ENCODE measurements around the gene RINL.
"Not testable (repeated sequence)": the region's sequence is repeated elsewhere in the genome, so short reads cannot be mapped to it uniquely, and the experiment has no call there.

Gene RINL

DNA sequence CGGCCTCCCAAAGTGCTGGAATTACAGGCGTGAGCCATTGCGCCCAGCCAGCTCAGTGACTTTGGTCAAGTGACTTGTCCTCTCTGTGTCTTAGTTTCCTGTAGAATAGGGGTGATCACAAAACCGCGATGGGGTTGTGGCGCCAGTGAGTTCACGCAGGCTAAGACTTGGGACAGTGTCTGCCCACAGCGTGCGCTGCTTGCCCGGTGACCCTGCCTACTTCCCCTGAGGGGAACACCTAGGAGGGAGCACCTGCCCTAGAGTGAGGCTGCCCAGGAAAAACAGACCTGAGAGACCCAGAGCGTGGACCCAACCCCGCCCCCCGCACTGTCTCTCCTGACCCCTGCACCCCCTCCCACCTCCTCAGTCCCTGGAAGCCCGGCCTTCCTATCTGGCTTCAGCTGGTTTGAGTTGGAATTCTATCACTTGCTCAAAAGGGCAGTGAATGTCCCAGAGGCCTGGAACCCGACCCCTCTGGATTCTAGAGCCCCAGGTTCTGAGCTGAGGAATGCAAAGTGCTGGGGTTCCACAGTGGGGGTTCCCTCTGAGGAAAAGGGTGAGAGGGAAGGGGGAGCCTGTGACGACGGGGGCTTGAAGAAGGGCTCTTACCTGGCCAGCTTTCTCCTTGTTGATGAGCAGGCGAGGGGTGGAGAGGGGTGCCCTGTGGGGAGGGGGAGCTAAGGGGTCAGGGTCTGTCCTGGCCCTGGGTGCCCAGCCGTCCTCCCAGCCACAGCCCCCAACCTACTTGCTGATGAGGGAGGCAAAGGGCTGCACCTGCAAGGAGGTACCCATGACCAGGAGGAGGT, 2.2 kb upstream of the RINL start:
- TF ChIP-seq POLR2A (IDR thresholded peaks at IDR 0.05; ENCODE audit: low read depth, low read length) (no peak), SPI1 (IDR thresholded peaks at IDR 0.05; ENCODE audit: low read depth, low read length) (no peak), PAX5 (IDR thresholded peaks at IDR 0.05; ENCODE audit: insufficient read depth, low read length, severe bottlenecking) (no peak), TAF1 (IDR thresholded peaks at IDR 0.05; ENCODE audit: low read depth, low read length) (no peak), POLR2AphosphoS5 (IDR thresholded peaks at IDR 0.05; ENCODE audit: low read depth, low read length) (no peak), POU2F2 (IDR thresholded peaks at IDR 0.05; ENCODE audit: low read depth, low read length) (no peak)
- no peak for FAIRE-seq
- DNase-seq (ENCODE audit: insufficient read length, low spot score): no peak

DNA sequence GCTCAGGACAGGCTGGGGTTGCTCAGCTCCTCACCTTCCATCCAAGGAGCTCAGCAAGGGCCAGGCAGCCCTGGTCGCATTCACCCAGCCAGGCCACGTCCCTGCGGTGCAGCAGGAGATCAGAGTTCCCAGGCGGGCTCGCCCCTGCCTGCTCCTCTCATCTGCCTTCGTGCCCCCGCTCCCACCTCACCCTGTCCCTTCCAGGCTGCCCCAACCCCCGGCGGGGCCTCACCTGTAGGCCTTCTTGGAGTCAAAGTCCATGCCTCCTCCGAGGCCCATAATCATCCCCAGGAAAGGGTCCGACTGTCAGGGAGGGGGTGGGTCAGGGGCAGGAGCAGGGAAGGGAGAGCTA, 1.3 kb upstream of the RINL start:
- no peak for TF ChIP-seq POU2F2 (IDR thresholded peaks at IDR 0.05; ENCODE audit: low read depth, low read length)
- no peak for TF ChIP-seq POLR2AphosphoS5 (IDR thresholded peaks at IDR 0.05; ENCODE audit: low read depth, low read length)
- TF ChIP-seq POLR2A (IDR thresholded peaks at IDR 0.05; ENCODE audit: low read depth, low read length): no peak
- no peak for TF ChIP-seq SPI1 (IDR thresholded peaks at IDR 0.05; ENCODE audit: low read depth, low read length)
- no peak for TF ChIP-seq TAF1 (IDR thresholded peaks at IDR 0.05; ENCODE audit: low read depth, low read length)
- TF ChIP-seq PAX5 (IDR thresholded peaks at IDR 0.05; ENCODE audit: insufficient read depth, low read length, severe bottlenecking): no peak
- DNase-seq (ENCODE audit: insufficient read length, low spot score): no peak
- FAIRE-seq: no peak

DNA sequence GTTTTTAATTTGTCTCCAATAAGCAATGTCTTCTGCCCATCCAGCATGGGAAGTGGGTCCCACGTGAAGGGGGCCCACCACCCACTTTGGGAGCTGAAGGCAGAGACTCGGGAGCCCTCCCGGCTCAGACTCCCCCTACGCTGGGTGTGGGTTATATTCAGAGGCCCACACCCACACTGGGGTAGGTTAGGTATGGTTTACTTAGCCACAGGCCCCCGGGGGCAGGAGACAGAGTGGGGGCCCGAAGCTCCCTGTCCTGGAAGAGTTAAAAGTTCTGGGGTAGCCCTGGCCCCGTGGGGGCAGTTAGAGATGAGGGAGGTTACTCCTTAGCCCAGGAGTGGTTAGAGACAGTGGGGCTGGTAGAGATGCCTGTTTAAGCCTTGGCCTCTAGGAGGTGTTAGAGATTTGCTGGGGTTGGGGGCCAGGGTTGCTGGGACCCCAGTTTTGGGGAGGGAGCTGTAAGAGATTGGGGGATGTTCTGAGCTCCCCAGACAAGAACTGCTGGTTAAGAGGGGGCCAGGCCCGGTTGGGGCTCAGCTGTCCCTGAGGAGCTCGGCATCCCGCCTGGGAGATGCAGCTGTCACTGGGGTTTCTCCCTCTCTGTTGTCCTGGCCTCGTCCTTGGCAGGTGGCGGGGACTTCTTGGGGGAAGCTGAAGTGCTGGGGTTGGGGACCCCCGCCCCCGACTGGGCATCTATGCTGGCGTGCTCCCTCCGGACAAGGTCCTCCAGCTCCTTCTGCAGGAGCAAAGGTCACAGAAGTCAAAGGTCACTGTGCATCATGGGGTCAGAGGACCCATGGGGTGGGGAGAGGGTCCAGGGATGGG, 712 bp upstream of the RINL start:
- no peak for DNase-seq (ENCODE audit: insufficient read length, low spot score)
- TF ChIP-seq PAX5 (IDR thresholded peaks at IDR 0.05; ENCODE audit: insufficient read depth, low read length, severe bottlenecking): no peak
- TF ChIP-seq POLR2A (IDR thresholded peaks at IDR 0.05; ENCODE audit: low read depth, low read length): no peak
- no peak for TF ChIP-seq SPI1 (IDR thresholded peaks at IDR 0.05; ENCODE audit: low read depth, low read length)
- TF ChIP-seq POLR2AphosphoS5 (IDR thresholded peaks at IDR 0.05; ENCODE audit: low read depth, low read length): no peak
- no peak for TF ChIP-seq POU2F2 (IDR thresholded peaks at IDR 0.05; ENCODE audit: low read depth, low read length)
- no peak for TF ChIP-seq TAF1 (IDR thresholded peaks at IDR 0.05; ENCODE audit: low read depth, low read length)
- FAIRE-seq: no peak

DNA sequence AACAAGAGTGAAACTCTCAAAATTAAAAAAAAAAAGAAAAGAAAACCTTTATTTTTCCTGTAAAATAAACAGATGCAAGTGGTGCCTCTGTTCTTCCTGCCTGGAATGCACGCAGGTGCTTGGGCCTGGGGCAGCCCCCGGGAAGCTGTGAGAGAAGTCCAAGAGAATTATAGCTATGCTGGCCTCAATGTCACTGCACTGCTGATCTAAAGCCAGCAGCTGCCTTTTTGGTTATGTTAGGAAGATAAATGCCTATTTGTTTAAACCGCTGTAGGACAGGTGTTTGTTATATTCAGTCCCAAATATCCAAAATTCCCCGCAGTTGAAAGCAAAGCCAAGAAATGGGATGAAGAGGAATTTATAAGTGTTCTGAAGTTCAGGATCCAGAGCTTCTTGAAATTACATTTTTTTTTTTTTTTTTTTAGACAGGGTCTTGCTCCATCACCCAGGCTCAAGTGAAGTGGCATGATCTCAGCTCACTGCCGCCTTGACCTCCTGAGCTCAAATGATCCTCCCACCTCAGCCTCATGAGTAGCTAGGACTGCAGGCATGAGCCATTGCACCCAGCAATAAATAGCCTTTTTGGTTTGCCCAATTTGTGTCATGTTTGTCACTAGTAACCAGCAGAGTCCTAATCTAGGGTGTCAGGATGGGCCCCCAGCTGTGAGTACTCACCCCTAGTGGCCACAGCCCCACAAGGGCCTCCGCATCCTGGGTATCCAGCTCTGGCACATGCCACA, 2.2 kb downstream of the RINL start:
- TF ChIP-seq TAF1 (IDR thresholded peaks at IDR 0.05; ENCODE audit: low read depth, low read length): no peak
- TF ChIP-seq PAX5 (IDR thresholded peaks at IDR 0.05; ENCODE audit: insufficient read depth, low read length, severe bottlenecking): no peak
- TF ChIP-seq POLR2AphosphoS5 (IDR thresholded peaks at IDR 0.05; ENCODE audit: low read depth, low read length): no peak
- no peak for TF ChIP-seq SPI1 (IDR thresholded peaks at IDR 0.05; ENCODE audit: low read depth, low read length)
- TF ChIP-seq POLR2A (IDR thresholded peaks at IDR 0.05; ENCODE audit: low read depth, low read length): no peak
- TF ChIP-seq POU2F2 (IDR thresholded peaks at IDR 0.05; ENCODE audit: low read depth, low read length): no peak
- DNase-seq (ENCODE audit: insufficient read length, low spot score) (no peak), FAIRE-seq (no peak)

DNA sequence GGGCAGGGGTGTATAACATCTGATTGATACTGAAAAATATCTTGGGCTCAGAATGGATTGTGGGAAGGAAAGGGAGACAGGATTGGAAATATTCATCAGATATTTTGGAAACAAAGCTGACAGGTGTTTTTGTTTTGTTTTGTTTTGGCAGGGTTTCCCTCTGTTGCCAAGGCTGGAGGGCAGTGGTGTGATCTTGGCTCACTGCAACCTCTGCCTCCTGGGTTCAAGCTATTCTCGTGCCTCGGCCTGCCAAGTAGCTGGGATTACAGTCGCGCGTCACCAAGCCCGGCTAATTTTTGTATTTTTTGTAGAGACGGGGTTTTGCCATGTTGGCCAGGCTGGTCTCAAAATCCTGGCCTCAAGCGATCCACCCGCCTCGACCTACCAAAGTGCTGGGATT, 4.7 kb downstream of the RINL start:
- FAIRE-seq; DNase-seq (ENCODE audit: insufficient read length, low spot score): not testable (repeated sequence)

DNA sequence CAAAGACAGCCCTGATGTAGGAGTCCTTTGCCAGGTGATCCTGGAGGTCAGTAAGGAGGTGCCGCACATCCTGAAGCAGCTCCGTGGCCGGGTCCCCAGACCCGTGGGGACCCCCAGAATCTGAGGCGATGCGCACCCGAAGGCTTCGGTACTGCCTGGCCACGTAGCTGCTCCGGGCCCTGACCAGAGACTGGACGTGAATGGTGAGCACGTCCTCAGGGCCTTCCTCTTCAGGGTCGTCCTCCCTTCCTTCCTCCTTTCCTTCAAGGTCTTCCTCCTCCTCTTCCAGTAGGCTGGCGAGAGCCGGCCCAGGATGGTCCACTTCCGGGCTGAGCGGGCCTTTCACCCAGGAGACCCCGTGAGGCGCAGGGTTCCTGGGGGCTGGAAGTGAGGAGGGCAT, 7.5 kb downstream of the RINL start:
- TF ChIP-seq POLR2A (IDR thresholded peaks at IDR 0.05; ENCODE audit: low read depth, low read length) (no peak), PAX5 (IDR thresholded peaks at IDR 0.05; ENCODE audit: insufficient read depth, low read length, severe bottlenecking) (no peak), SPI1 (IDR thresholded peaks at IDR 0.05; ENCODE audit: low read depth, low read length) (no peak), POLR2AphosphoS5 (IDR thresholded peaks at IDR 0.05; ENCODE audit: low read depth, low read length) (no peak), TAF1 (IDR thresholded peaks at IDR 0.05; ENCODE audit: low read depth, low read length) (no peak), POU2F2 (IDR thresholded peaks at IDR 0.05; ENCODE audit: low read depth, low read length) (no peak)
- DNase-seq (ENCODE audit: insufficient read length, low spot score): no peak

DNA sequence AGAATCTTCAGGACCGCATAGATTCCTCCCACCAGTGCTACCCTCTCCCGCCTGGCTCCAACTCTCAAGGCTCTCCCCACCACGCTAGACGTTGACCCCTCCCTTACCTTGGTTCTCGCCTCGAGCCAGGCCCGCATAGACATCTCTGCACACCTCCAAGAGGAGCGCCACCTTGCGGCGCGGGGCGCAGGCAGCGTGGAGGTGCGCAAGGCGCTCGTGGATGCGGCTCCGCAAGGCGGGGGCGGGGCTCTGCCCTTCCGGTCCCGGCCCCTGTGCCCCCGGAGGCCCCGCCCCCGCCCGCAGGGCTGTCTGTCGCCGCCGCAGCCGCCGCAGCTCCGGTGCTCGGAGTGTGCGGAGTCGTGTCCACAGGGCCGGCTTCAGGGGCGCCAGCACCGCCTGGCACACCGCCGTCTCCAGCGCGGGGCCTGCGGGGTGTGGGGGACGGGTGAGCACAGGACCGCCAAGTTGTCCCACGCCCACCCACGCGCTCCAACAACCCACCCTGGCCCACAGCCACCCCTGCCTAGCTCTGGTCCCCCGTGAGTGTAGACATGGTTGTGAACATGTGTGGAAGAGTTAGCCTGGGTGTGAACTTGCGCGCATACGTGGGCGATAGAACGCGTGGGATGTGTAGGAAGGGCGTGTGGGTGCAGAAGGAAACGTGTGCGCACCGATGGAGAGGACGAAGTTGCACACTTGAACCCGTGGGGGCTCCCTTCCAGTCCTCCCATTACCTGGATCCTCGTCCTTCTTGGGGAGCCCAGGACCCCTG, 8.1 kb downstream of the RINL start:
- FAIRE-seq: peak; percentile 98
- peak; percentile 91 for DNase-seq (ENCODE audit: insufficient read length, low spot score)
- TF ChIP-seq TAF1 (IDR thresholded peaks at IDR 0.05; ENCODE audit: low read depth, low read length) (no peak), POLR2AphosphoS5 (IDR thresholded peaks at IDR 0.05; ENCODE audit: low read depth, low read length) (no peak), SPI1 (IDR thresholded peaks at IDR 0.05; ENCODE audit: low read depth, low read length) (no peak), PAX5 (IDR thresholded peaks at IDR 0.05; ENCODE audit: insufficient read depth, low read length, severe bottlenecking) (peak; percentile 25)

More for the DNA sequence above, 7.5 kb downstream of the RINL start:
- FAIRE-seq: no peak

DNA sequence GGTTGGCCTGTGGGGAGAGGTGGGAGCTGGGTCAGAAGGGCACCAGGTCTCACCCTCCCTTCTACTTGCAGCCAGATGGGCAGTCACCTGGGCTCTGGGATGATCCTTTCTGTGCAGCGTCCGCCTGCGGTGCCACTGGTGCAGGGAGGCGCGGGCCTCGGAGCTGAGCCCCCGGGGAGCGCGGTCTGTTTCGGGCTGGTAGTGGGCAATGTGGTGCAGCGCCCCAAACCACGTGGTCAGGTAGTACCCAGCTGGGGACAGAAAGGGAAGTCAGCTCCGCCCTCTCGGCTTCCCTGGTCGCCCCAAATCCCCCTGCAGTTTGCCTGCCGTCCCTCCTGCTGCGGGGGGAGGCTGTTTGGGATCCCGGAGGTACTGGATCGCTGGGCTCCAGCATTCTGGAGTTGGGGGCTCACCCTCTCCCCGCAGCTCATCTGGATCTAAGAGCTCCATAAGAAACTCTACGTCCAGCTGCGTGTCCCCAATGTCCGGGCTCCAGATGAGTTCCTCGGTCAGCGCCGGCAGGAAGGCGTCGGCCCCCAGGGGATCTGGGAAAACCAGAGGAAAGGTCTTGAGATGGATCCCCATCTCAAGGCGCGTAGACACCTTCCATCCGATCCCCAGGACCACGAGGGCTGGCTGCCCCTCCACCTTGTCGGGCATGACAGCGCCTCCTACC, 8.8 kb downstream of the RINL start:
- DNase-seq (ENCODE audit: insufficient read length, low spot score): no peak
- TF ChIP-seq POLR2A (IDR thresholded peaks at IDR 0.05; ENCODE audit: low read depth, low read length) (no peak), POLR2AphosphoS5 (IDR thresholded peaks at IDR 0.05; ENCODE audit: low read depth, low read length) (no peak), SPI1 (IDR thresholded peaks at IDR 0.05; ENCODE audit: low read depth, low read length) (peak; percentile 15; the same call in 1 of the 2 replicates)
- peak; percentile 45 for FAIRE-seq
